HG02571 (cell line): Measurements from ENCODE around the gene C1GALT1.
"Not testable (repeated sequence)": the region's sequence is repeated elsewhere in the genome, so short reads cannot be mapped to it uniquely, and the experiment has no call there.

Experiments used
- ATAC-seq: cut with Tn5 transposase; IDR thresholded peaks from one replicate; pipeline ENCODE4 v1.9.1; 2021; ENCODE audit warnings: mild to moderate bottlenecking, moderate library complexity; ENCODE audit not compliant: unreplicated experiment

C1GALT1 gene

GRCh38 chr7:7166318-7166717 lies 16.0 kb upstream of the C1GALT1 start:
- ATAC-seq: no peak

- no peak for ATAC-seq
Observed at GRCh38 chr7:7169296-7169695, 13.0 kb upstream of the C1GALT1 start.

- no peak for ATAC-seq
Observed at GRCh38 chr7:7173956-7174632, 8.2 kb upstream of the C1GALT1 start.

- ATAC-seq: no peak
Observed at GRCh38 chr7:7175075-7175695, 7.2 kb upstream of the C1GALT1 start.

- ATAC-seq: no peak
Observed at GRCh38 chr7:7176406-7177043, 5.8 kb upstream of the C1GALT1 start.

- no peak for ATAC-seq
Observed at GRCh38 chr7:7177044-7177517, 5.3 kb upstream of the C1GALT1 start.

- no peak for ATAC-seq
Observed at GRCh38 chr7:7178081-7178480, 4.3 kb upstream of the C1GALT1 start.

- ATAC-seq: no peak
Observed at GRCh38 chr7:7178906-7179305, 3.4 kb upstream of the C1GALT1 start.

GRCh38 chr7:7180725-7181449 lies 1.5 kb upstream of the C1GALT1 start:
- no peak for ATAC-seq

GRCh38 chr7:7181519-7182155 lies 707 bp upstream of the C1GALT1 start:
- peak; percentile 43 for ATAC-seq

GRCh38 chr7:7183061-7183837 lies 905 bp downstream of the C1GALT1 start:
- ATAC-seq: peak; percentile 25

GRCh38 chr7:7183838-7184463 lies 1.6 kb downstream of the C1GALT1 start:
- ATAC-seq: no peak

- ATAC-seq: no peak
Observed at GRCh38 chr7:7185371-7185989, 3.1 kb downstream of the C1GALT1 start.

GRCh38 chr7:7188091-7188490 lies 5.7 kb downstream of the C1GALT1 start:
- no peak for ATAC-seq

GRCh38 chr7:7188742-7189141 lies 6.4 kb downstream of the C1GALT1 start:
- ATAC-seq: no peak

GRCh38 chr7:7190142-7190541 lies 7.8 kb downstream of the C1GALT1 start:
- no peak for ATAC-seq

GRCh38 chr7:7191137-7191536 lies 8.8 kb downstream of the C1GALT1 start:
- ATAC-seq: no peak

- not testable (repeated sequence) for ATAC-seq
Observed at GRCh38 chr7:7192798-7193788, 10.7 kb downstream of the C1GALT1 start.
